ENCODE data around the gene AGO3.

- TF ChIP-seq RAD21 (IDR thresholded peaks at IDR 0.05; ENCODE audit: low read depth) (no peak), SRF (IDR thresholded peaks at IDR 0.05; ENCODE audit: low read depth) (no peak), EZH2 (IDR thresholded peaks at IDR 0.05) (no peak), POLR2AphosphoS5 (IDR thresholded peaks at IDR 0.05; ENCODE audit: low read depth, low read length) (no peak), CTCF (IDR thresholded peaks at IDR 0.05 in 2 of 3, conservative IDR thresholded peaks at IDR 0.05 in 1 of 3; ENCODE audit: borderline replicate concordance in 1 of 3, insufficient read depth in 1 of 3, low read depth in 2 of 3, low read length in 2 of 3) (no peak), YY1 (IDR thresholded peaks at IDR 0.05; ENCODE audit: extremely low read depth, insufficient replicate concordance, low read depth, low read length) (no peak), CEBPB (IDR thresholded peaks at IDR 0.05; ENCODE audit: low read depth) (no peak), ZNF274 (IDR thresholded peaks at IDR 0.05; ENCODE audit: low read depth, low read length) (no peak)
Observed at GRCh38 chr1:36027766-36028165, 96.9 kb downstream of the AGO3 start.

Data from HCT116 (cell line).